RWPE2 (cell line): ENCODE results near the gene C5orf58.
"Not testable (repeated sequence)": the region's sequence is repeated elsewhere in the genome, so short reads cannot be mapped to it uniquely, and the experiment has no call there.

Experiments
- ATAC-seq: fragments of 200-7000 bp; cut with Tn5 transposase; 3 replicates; pipeline ENCODE4 v1.9.1; 2021; ENCODE audit warnings: low read depth
- DNase-seq: peaks from one replicate; pipeline ENCODE4 v3.0.0-alpha.2; 2020; ENCODE audit warnings: low spot score
- H3K27ac ChIP-seq: fragments of 450-650 bp; 2 replicates; pipeline ENCODE4 v1.5.1; 2017; ENCODE audit warnings: mild to moderate bottlenecking; ENCODE audit not compliant: poor library complexity, severe bottlenecking
- H3K27me3 ChIP-seq: fragments of 250-450 bp; sonication (Bioruptor Pico); 2 replicates; pipeline ENCODE4 v1.5.1; 2021; ENCODE audit warnings: mild to moderate bottlenecking, moderate library complexity; ENCODE audit not compliant: insufficient read depth, poor library complexity, severe bottlenecking
- H3K36me3 ChIP-seq: fragments of 250-450 bp; sonication (Bioruptor Pico); 2 replicates; pipeline ENCODE4 v1.5.1; 2020; ENCODE audit warnings: low read depth, mild to moderate bottlenecking, moderate library complexity
- H3K4me1 ChIP-seq: fragments of 250-450 bp; sonication (Bioruptor Pico); 2 replicates; pipeline ENCODE4 v1.5.1; 2021; ENCODE audit warnings: mild to moderate bottlenecking, moderate library complexity; ENCODE audit not compliant: insufficient read depth, poor library complexity, severe bottlenecking
- H3K4me3 ChIP-seq: fragments of 250-450 bp; sonication (Bioruptor Pico); 2 replicates; pipeline ENCODE4 v1.5.1; 2021; ENCODE audit warnings: mild to moderate bottlenecking, moderate library complexity; ENCODE audit not compliant: severe bottlenecking
- H3K9me3 ChIP-seq: fragments of 250-450 bp; sonication (Bioruptor Pico); 2 replicates; pipeline ENCODE4 v1.5.1; 2021; ENCODE audit warnings: mild to moderate bottlenecking, moderate library complexity; ENCODE audit not compliant: severe bottlenecking
- TF ChIP-seq, protein P1 (sequence below): fragments of 450-650 bp; IDR thresholded peaks from one replicate; pipeline ENCODE4 v1.5.1; 2017; ENCODE audit warnings: mild to moderate bottlenecking, moderate library complexity; ENCODE audit not compliant: poor library complexity, severe bottlenecking

C5orf58 gene

DNA sequence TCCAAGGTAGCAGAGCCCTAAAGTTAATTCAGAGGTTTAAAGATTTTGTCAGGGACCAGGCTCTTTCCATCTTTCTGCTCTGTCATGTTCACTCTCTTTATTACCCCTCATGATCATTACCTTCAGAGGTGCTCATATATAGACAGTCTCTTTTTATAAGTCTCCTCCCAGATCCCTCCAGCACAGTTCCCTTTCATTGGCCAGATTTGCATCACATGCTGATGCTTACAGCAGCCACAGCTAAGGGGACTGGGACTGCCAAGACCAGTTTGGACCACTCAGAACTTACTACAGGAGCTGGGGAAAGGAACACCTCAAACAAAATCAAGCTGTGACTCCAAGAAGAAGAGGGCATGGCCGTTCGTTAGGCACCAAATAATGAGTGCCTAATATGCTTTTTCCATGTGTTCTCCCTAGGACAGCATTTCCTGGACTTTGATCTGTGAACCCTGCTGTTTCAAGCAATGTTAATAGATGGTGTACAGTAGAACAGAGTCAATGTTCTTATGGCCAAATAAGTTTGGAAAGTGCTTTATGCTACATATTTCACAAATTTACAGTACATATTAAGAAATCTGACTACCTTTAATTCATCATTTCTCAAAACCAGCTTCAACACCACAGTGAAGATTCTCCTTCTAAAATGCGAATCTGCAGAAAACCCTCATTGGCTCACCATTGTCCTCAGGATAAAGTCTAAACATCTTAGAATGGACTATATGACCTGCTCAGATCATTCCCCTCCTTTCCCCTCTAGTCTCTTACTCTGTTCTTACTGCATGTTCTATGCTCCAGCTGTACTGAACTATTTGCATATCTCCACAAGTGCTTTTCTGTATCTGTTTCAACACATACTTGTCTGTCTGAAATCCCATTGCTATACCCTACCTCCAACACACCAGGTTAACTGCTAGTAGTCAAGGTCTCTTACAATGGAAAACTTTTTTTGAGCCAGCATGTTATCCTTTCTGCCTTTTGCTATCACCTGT, 3.4 kb downstream of the C5orf58 start:
- no peak for DNase-seq
- Histone ChIP-seq H3K4me3 (no peak overlapping the region), H3K4me1 (no peaks in the 10 kb centered on the region), H3K36me3 (no peaks in the 10 kb centered on the region), H3K9me3 (peaks cover 4% of the 10 kb centered on the region), H3K27ac (no peak overlapping the region), H3K27me3 (no peaks in the 10 kb centered on the region)
- TF ChIP-seq, protein P1, sequence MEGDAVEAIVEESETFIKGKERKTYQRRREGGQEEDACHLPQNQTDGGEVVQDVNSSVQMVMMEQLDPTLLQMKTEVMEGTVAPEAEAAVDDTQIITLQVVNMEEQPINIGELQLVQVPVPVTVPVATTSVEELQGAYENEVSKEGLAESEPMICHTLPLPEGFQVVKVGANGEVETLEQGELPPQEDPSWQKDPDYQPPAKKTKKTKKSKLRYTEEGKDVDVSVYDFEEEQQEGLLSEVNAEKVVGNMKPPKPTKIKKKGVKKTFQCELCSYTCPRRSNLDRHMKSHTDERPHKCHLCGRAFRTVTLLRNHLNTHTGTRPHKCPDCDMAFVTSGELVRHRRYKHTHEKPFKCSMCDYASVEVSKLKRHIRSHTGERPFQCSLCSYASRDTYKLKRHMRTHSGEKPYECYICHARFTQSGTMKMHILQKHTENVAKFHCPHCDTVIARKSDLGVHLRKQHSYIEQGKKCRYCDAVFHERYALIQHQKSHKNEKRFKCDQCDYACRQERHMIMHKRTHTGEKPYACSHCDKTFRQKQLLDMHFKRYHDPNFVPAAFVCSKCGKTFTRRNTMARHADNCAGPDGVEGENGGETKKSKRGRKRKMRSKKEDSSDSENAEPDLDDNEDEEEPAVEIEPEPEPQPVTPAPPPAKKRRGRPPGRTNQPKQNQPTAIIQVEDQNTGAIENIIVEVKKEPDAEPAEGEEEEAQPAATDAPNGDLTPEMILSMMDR = no peak
- no peak for ATAC-seq

DNA sequence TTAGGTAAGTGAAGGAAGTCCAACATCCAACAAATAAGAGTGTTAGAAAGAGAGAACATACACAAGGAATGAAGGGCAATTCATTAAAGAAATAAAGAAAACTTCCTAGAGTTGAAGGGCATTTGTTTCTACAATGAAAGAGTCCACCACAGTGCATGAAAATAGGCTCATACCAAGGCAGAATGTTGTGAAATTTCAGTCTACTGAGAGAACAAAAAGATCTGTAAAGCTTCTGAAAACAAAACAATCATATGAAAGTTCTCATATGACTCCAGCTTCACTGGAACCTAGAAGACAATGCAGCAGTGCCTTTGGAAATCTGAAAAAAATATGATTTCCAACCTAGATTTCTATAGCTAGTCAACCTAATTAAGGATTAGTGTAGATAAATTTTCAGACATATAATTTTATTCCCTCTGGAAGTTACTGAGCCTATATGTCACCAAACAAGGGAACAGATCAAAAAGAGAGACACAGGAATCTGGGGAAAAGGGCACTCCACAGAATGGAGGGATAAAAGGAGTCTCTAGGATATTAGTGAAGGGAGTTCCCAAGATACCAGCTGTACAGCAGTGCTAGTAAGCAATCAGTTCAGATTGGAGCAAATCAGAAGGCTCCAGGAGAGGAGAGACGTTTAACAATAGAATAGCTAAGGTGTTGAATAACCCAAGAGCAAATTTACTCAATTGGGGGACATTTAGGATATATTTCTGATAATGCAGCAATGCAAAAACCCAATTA, 5.8 kb downstream of the C5orf58 start:
- H3K27me3 ChIP-seq = no peaks in the 10 kb centered on the region

DNA sequence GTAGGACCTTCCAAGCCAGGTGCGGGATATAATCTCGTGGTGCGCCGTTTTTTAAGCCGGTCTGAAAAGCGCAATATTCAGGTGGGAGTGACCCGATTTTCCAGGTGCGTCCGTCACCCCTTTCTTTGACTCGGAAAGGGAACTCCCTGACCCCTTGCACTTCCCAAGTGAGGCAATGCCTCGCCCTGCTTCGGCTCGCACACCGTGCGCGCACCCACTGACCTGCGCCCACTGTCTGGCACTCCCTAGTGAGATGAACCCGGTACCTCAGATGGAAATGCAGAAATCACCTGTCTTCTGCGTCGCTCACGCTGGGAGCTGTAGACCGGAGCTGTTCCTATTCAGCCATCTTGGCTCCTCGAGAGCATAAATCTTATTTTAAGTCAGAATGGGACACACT, 12.7 kb downstream of the C5orf58 start:
- ATAC-seq, H3K27ac ChIP-seq, H3K4me3 ChIP-seq, DNase-seq, H3K36me3 ChIP-seq, H3K9me3 ChIP-seq, H3K27me3 ChIP-seq: not testable (repeated sequence)
- peaks cover 11% of the 10 kb centered on the region for H3K4me1 ChIP-seq

More for the DNA sequence above, 5.8 kb downstream of the C5orf58 start:
- TF ChIP-seq, protein P1 = no peak
- no peak for ATAC-seq
- Histone ChIP-seq H3K36me3 (no peaks in the 10 kb centered on the region), H3K9me3 (peaks cover 4% of the 10 kb centered on the region), H3K4me1 (no peaks in the 10 kb centered on the region), H3K4me3 (no peak overlapping the region), H3K27ac (no peak overlapping the region)
- DNase-seq = no peak

DNA sequence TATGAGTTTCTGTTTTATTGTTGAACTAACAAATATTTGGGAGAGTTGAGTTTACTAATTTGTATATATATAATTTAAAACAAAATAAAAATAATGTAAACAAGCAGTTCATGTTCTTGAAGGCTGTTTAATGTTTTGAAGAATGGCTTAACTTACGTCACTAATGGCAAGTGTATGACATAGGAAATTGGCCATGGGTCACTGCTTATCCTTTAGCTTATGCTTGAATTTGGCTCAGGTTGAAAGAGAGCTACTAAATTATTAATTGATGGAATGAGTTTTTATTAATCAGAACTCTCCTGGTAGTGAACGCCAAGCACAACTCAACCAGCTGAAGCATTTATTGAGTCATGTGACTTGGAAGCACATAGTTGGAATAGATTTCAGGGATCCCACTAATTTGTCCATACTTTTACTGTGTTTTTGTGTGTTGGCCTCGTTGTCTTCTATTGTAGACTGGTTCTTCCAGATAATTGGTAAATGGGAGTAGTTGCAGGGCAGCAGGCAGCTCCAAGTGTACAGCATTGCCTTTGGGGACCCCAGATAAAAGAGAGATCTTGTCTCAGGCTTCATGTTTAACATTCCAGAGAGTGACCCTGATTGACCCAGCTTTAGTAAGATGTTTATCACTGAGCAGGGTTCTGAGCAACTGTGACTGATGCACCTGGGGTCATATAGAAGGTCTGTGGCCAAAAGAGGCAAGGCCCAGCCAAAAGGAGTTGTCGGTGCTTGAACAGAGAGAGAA, 13.5 kb downstream of the C5orf58 start:
- no peak overlapping the region for H3K27ac ChIP-seq
- ATAC-seq = no peak
- TF ChIP-seq, protein P1 = no peak
- H3K36me3 ChIP-seq = no peaks in the 10 kb centered on the region
- no peaks in the 10 kb centered on the region for H3K9me3 ChIP-seq
- peaks cover 17% of the 10 kb centered on the region for H3K4me1 ChIP-seq
- H3K27me3 ChIP-seq = no peaks in the 10 kb centered on the region
- no peak for DNase-seq
- H3K4me3 ChIP-seq = no peak overlapping the region

DNA sequence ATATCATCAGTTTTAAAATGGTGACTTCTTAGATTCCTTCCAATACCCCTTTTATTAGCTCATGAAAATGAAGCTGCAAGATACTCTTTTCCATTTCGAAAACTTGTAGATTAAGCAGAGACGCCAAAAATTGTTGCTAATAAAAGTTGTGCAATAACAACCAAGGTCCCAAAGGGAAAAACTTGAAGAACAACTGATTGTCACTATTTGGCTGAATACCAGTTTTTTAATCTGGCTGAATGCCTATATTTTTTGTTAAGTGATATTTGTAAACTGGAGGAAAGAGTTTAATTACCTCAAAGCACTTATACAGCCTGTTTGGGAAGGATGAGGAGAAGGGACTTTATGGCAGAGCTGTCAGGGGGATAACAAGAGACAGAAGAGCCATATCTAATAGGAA, 14.6 kb downstream of the C5orf58 start:
- ATAC-seq = no peak
- DNase-seq = no peak
- H3K9me3 ChIP-seq = no peaks in the 10 kb centered on the region
- no peak overlapping the region for H3K27ac ChIP-seq
- no peak overlapping the region for H3K4me3 ChIP-seq
- H3K4me1 ChIP-seq = peaks cover 28% of the 10 kb centered on the region
- H3K36me3 ChIP-seq = no peaks in the 10 kb centered on the region
- H3K27me3 ChIP-seq = no peaks in the 10 kb centered on the region
- TF ChIP-seq, protein P1 = no peak
